Measurements from ENCODE around the gene HCFC1.

HCFC1 gene

GRCh38 chrX:153969904-153970356, 1.7 kb downstream of the HCFC1 start:
- peak overlapping the region; percentile 88 for H3K4me2 ChIP-seq (ENCODE audit: low read length)
- H3K9ac ChIP-seq (ENCODE audit: low read depth, low read length): peak overlapping the region; percentile 76
- H3K9me3 ChIP-seq (replicated peaks; ENCODE audit: low read length): no peaks in the 10 kb centered on the region
- H3K27me3 ChIP-seq (ENCODE audit: control insufficient read depth, insufficient read depth, low read length): no peaks in the 10 kb centered on the region
- peaks cover 10% of the 10 kb centered on the region for H3K36me3 ChIP-seq (ENCODE audit: insufficient read depth, low read length)
- peak overlapping the region; percentile 85 for H3K4me3 ChIP-seq (ENCODE audit: low read length)
- peaks cover 50% of the 10 kb centered on the region for H3K4me1 ChIP-seq (ENCODE audit: control insufficient read depth, insufficient read depth, low read length)

- H3K9me3 ChIP-seq (replicated peaks; ENCODE audit: low read length): no peaks in the 10 kb centered on the region
- H3K27me3 ChIP-seq (ENCODE audit: control insufficient read depth, insufficient read depth, low read length): no peaks in the 10 kb centered on the region
- H3K4me1 ChIP-seq (ENCODE audit: control insufficient read depth, insufficient read depth, low read length): peaks cover 45% of the 10 kb centered on the region
- peak overlapping the region; percentile 76 for H3K9ac ChIP-seq (ENCODE audit: low read depth, low read length)
- peak overlapping the region; percentile 85 for H3K4me3 ChIP-seq (ENCODE audit: low read length)
- peak overlapping the region; percentile 88 for H3K4me2 ChIP-seq (ENCODE audit: low read length)
- H3K36me3 ChIP-seq (ENCODE audit: insufficient read depth, low read length): peaks cover 10% of the 10 kb centered on the region
These were observed 2.3 kb downstream of the HCFC1 start for GRCh38 chrX:153969125-153969903.

- Histone ChIP-seq H3K9ac (ENCODE audit: low read depth, low read length) (peak overlapping the region; percentile 76), H3K4me2 (ENCODE audit: low read length) (peak overlapping the region; percentile 88), H3K9me3 (replicated peaks; ENCODE audit: low read length) (no peaks in the 10 kb centered on the region), H3K4me1 (ENCODE audit: control insufficient read depth, insufficient read depth, low read length) (peaks cover 39% of the 10 kb centered on the region), H3K27me3 (ENCODE audit: control insufficient read depth, insufficient read depth, low read length) (no peaks in the 10 kb centered on the region), H3K36me3 (ENCODE audit: insufficient read depth, low read length) (peaks cover 10% of the 10 kb centered on the region), H3K4me3 (ENCODE audit: low read length) (peak overlapping the region; percentile 85)
These were observed 2.9 kb downstream of the HCFC1 start for GRCh38 chrX:153968754-153969124.

GRCh38 chrX:153968255-153968654, 3.4 kb downstream of the HCFC1 start:
- no peaks in the 10 kb centered on the region for H3K9me3 ChIP-seq (replicated peaks; ENCODE audit: low read length)
- H3K9ac ChIP-seq (ENCODE audit: low read depth, low read length): peak overlapping the region; percentile 76
- H3K4me1 ChIP-seq (ENCODE audit: control insufficient read depth, insufficient read depth, low read length): peaks cover 34% of the 10 kb centered on the region
- H3K27me3 ChIP-seq (ENCODE audit: control insufficient read depth, insufficient read depth, low read length): no peaks in the 10 kb centered on the region
- peak overlapping the region; percentile 88 for H3K4me2 ChIP-seq (ENCODE audit: low read length)
- peaks cover 10% of the 10 kb centered on the region for H3K36me3 ChIP-seq (ENCODE audit: insufficient read depth, low read length)
- peak overlapping the region; percentile 85 for H3K4me3 ChIP-seq (ENCODE audit: low read length)

- H3K36me3 ChIP-seq (ENCODE audit: insufficient read depth, low read length): peaks cover 16% of the 10 kb centered on the region
- H3K4me1 ChIP-seq (ENCODE audit: control insufficient read depth, insufficient read depth, low read length): peaks cover 33% of the 10 kb centered on the region
- H3K4me3 ChIP-seq (ENCODE audit: low read length): peak overlapping the region; percentile 85
- H3K4me2 ChIP-seq (ENCODE audit: low read length): peak overlapping the region; percentile 88
- no peak overlapping the region for H3K9ac ChIP-seq (ENCODE audit: low read depth, low read length)
- H3K9me3 ChIP-seq (replicated peaks; ENCODE audit: low read length): no peaks in the 10 kb centered on the region
- H3K27me3 ChIP-seq (ENCODE audit: control insufficient read depth, insufficient read depth, low read length): no peaks in the 10 kb centered on the region
These were observed 3.9 kb downstream of the HCFC1 start for GRCh38 chrX:153967536-153968224.

- Histone ChIP-seq H3K36me3 (ENCODE audit: insufficient read depth, low read length) (peaks cover 21% of the 10 kb centered on the region), H3K9ac (ENCODE audit: low read depth, low read length) (peak overlapping the region; percentile 4), H3K4me3 (ENCODE audit: low read length) (peak overlapping the region; percentile 5), H3K9me3 (replicated peaks; ENCODE audit: low read length) (no peaks in the 10 kb centered on the region), H3K4me1 (ENCODE audit: control insufficient read depth, insufficient read depth, low read length) (peaks cover 33% of the 10 kb centered on the region), H3K27me3 (ENCODE audit: control insufficient read depth, insufficient read depth, low read length) (no peaks in the 10 kb centered on the region), H3K4me2 (ENCODE audit: low read length) (peak overlapping the region; percentile 88)
These were observed 4.6 kb downstream of the HCFC1 start for GRCh38 chrX:153966841-153967535.

GRCh38 chrX:153966283-153966688, 5.3 kb downstream of the HCFC1 start:
- peaks cover 27% of the 10 kb centered on the region for H3K36me3 ChIP-seq (ENCODE audit: insufficient read depth, low read length)
- no peaks in the 10 kb centered on the region for H3K27me3 ChIP-seq (ENCODE audit: control insufficient read depth, insufficient read depth, low read length)
- H3K9ac ChIP-seq (ENCODE audit: low read depth, low read length): peak overlapping the region; percentile 4
- H3K4me2 ChIP-seq (ENCODE audit: low read length): peak overlapping the region; percentile 88
- H3K4me1 ChIP-seq (ENCODE audit: control insufficient read depth, insufficient read depth, low read length): peaks cover 33% of the 10 kb centered on the region
- H3K9me3 ChIP-seq (replicated peaks; ENCODE audit: low read length): no peaks in the 10 kb centered on the region
- H3K4me3 ChIP-seq (ENCODE audit: low read length): peak overlapping the region; percentile 5

GRCh38 chrX:153965406-153965805, 6.2 kb downstream of the HCFC1 start:
- H3K9me3 ChIP-seq (replicated peaks; ENCODE audit: low read length): no peaks in the 10 kb centered on the region
- H3K4me3 ChIP-seq (ENCODE audit: low read length): no peak overlapping the region
- H3K36me3 ChIP-seq (ENCODE audit: insufficient read depth, low read length): peaks cover 35% of the 10 kb centered on the region
- no peak overlapping the region for H3K4me2 ChIP-seq (ENCODE audit: low read length)
- H3K9ac ChIP-seq (ENCODE audit: low read depth, low read length): no peak overlapping the region
- no peaks in the 10 kb centered on the region for H3K27me3 ChIP-seq (ENCODE audit: control insufficient read depth, insufficient read depth, low read length)
- H3K4me1 ChIP-seq (ENCODE audit: control insufficient read depth, insufficient read depth, low read length): peaks cover 33% of the 10 kb centered on the region

GRCh38 chrX:153964105-153964504, 7.5 kb downstream of the HCFC1 start:
- Histone ChIP-seq H3K36me3 (ENCODE audit: insufficient read depth, low read length) (peaks cover 41% of the 10 kb centered on the region), H3K27me3 (ENCODE audit: control insufficient read depth, insufficient read depth, low read length) (no peaks in the 10 kb centered on the region), H3K9ac (ENCODE audit: low read depth, low read length) (no peak overlapping the region)

GRCh38 chrX:153963546-153963945, 8.1 kb downstream of the HCFC1 start:
- H3K27me3 ChIP-seq (ENCODE audit: control insufficient read depth, insufficient read depth, low read length): no peaks in the 10 kb centered on the region
- peaks cover 39% of the 10 kb centered on the region for H3K36me3 ChIP-seq (ENCODE audit: insufficient read depth, low read length)

More at GRCh38 chrX:153964105-153964504, 7.5 kb downstream of the HCFC1 start:
- Histone ChIP-seq H3K4me2 (ENCODE audit: low read length) (no peak overlapping the region), H3K4me3 (ENCODE audit: low read length) (no peak overlapping the region), H3K9me3 (replicated peaks; ENCODE audit: low read length) (no peaks in the 10 kb centered on the region), H3K4me1 (ENCODE audit: control insufficient read depth, insufficient read depth, low read length) (peaks cover 33% of the 10 kb centered on the region)

GRCh38 chrX:153961292-153961691, 10.3 kb downstream of the HCFC1 start:
- H3K4me3 ChIP-seq (ENCODE audit: low read length): no peak overlapping the region
- no peaks in the 10 kb centered on the region for H3K27me3 ChIP-seq (ENCODE audit: control insufficient read depth, insufficient read depth, low read length)
- H3K9ac ChIP-seq (ENCODE audit: low read depth, low read length): no peak overlapping the region
- peaks cover 6% of the 10 kb centered on the region for H3K4me1 ChIP-seq (ENCODE audit: control insufficient read depth, insufficient read depth, low read length)
- H3K9me3 ChIP-seq (replicated peaks; ENCODE audit: low read length): no peaks in the 10 kb centered on the region
- no peak overlapping the region for H3K4me2 ChIP-seq (ENCODE audit: low read length)
- H3K36me3 ChIP-seq (ENCODE audit: insufficient read depth, low read length): peaks cover 54% of the 10 kb centered on the region

More at GRCh38 chrX:153963546-153963945, 8.1 kb downstream of the HCFC1 start:
- H3K9me3 ChIP-seq (replicated peaks; ENCODE audit: low read length): no peaks in the 10 kb centered on the region
- H3K4me1 ChIP-seq (ENCODE audit: control insufficient read depth, insufficient read depth, low read length): peaks cover 28% of the 10 kb centered on the region
- no peak overlapping the region for H3K4me2 ChIP-seq (ENCODE audit: low read length)
- H3K4me3 ChIP-seq (ENCODE audit: low read length): no peak overlapping the region
- no peak overlapping the region for H3K9ac ChIP-seq (ENCODE audit: low read depth, low read length)

Measured in skeletal muscle satellite cell (primary cell).